HuH-7.5 (cell line): ENCODE results near the gene DNAJC18.
"Not testable (repeated sequence)": the region's sequence is repeated elsewhere in the genome, so short reads cannot be mapped to it uniquely, and the experiment has no call there.

Source experiments
- DNase-seq: peaks from one replicate; pipeline ENCODE4 v3.0.0; 2011; ENCODE audit warnings: low spot score

The DNAJC18 gene

GRCh38 chr5:139386956-139387355 lies 52.4 kb downstream of the DNAJC18 start:
- DNase-seq: not testable (repeated sequence)

DNA sequence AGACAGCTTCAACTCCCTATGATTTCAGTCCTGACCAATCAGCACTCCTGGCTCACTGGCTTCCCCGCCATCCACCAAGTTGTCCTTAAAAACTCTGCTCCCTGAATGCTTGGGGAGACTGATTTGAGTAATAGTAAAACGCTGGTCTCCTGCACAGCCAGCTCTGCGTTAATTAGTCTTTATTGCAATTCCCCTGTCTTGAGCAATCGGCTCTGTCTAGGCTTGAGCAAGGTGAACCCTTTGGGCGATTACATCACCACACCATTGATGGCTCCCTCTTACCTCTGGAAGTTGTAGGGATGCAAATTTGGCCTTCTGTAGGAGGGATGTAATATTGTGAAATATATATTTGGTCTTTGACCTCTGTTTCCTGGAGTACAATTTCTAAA lies 53.3 kb downstream of the DNAJC18 start:
- DNase-seq: no peak

DNA sequence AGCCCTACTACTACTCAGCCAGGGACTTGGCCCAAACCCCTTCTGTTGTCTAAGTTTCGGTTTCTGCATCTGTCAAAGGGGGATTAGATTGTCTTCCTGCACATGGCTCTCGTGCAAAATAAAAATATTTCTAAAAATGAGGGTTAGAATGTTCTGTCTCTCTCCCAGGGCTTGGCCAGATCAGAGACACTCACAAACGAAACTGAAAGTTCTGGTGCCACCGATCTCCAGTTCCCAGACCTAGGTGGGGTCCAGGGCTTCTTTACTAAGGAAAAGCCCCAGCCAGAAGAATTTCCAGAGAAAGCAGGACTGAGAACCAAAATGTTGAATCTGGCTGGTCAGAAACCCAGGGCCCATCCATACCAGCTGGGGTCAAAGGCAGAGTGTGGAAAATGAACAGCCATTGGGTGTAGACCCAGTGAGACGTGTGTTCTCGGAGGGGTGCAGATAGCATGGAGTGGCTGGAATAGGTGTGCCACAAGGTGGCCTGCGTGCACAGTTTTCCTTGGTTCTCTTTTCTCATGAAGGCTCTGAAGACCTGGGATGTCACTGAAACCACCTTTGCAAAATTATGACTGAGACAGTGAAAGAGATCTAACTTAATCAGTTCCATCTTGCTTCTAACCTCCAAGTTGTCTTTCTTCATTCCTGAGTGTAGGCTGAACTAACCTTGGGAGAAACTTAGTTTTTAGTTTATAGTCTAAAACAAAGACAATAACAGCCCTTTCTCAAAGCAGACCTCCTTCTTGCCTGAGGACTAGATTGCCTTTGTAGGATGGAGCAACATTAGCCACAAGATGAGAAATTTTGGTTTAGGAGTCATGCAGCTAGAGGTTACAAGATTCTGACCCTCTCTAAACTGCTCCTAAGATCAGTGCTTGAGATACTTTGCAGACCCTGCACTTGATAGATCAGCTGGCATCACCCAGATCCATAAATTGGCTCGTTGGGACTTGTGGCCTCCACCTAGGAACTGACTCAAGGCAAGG lies 54.0 kb downstream of the DNAJC18 start:
- DNase-seq: no peak

DNA sequence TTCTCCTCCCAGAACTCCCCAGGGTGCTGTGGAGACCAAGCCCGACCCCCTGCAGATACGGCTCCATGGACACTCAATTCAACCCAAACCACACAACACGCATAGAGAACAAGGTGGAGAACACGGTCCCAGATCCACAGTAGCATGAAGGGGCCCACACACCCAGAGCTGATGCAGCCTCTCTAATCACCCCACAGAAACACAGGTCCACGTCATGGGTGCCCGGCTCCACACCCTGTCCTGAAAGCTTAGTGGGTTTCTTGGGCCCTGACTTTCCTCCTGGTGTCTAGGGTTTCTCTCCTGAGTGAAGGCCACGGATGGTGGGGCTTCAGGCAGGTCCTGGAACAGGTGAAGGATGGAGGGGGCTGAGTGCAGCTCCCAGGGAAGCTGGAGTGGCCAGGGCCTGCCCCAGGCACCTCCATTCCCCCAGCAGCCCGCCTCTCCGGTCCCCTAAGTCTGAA lies 54.7 kb downstream of the DNAJC18 start:
- DNase-seq: peak; percentile 2

DNA sequence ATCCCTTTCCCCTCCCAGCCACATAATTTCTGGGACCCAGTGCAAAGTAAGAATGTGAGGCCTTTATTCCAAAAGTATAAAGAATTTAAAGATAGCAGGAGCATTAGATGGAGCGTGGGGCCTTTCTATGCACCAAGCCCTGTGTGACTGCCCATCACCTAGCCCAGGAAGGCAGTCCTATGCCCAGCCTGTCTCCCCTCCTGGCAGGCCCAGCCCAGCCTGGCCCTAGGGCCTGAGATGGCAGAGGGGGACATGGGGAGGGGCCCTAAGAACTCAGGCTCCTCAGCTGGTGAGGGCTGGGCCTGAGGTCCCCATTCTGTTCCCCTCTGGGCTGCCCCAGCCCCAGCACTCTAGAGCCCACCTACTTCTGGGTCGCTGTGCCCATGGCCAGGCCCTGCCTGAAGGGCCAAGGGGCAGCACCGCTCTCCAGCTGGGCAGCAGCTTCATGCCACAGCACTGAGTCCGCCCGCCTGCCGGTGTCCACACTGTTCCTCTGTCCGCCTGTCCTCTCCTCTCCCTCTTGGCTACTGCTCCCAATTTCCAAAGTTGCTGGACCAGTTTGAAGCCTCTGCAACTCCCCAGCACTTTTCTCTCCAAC lies 55.2 kb downstream of the DNAJC18 start:
- DNase-seq: peak; percentile 4

DNA sequence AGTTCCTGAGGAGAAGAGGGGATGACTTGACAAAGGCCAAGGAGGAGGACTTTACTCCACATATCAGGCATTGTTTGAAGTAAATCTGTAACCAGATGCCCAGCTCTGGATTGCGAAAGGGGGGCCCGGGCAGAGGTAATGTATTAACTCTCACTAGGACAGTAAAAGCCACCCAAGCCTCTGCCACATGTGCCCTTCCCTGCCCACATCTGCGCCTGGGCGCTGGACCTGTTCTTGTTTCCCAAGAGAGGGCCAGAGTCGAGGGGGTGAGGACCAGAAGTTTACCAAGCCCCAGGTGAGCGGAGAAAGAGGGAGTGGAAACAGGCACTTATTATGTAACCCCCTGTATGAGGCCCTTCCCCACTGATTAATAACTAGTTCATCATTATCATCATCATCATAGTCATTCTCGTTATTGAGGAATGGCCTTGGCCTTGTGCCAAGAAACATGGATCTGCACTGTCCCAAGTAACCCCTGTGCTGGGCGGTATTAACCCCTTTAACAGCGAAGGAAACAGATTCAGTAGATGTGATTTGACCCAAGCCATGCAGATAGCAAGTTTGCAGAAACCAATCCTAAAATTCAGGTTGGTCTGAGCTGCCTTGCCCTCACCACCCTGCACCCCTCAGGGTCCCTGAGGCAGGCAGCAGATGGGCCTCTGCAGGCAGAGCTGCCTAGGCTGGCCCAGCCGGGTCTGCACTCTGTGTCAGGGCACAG lies 55.9 kb downstream of the DNAJC18 start, which contains the start of gene SLC23A1:
SLC23A1 (minus strand) TSS at position 23 of the 718 bp plus-strand sequence. CDS start 44 bp downstream, outside the sequence.
- DNase-seq: peak; percentile 63

DNA sequence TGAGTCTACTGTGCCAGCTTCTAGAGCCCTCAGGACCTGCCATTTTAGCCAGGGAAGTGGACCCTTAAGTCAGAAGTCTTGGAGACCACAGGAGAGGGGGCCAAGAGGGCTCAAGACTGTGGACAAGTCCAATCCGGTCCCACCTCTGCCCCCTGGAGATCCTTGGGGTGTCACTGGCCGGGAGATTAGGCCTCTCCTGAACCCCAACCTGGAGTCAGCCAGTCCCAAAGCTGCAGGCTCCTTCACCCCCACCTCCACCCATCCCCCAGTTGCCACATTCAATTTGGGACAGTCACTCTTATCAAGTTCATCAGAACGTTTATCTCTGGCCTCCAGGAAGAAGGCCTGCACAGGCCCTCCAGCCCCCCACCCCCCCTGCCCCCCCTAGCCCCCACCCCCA lies 56.5 kb downstream of the DNAJC18 start:
- DNase-seq: peak; percentile 15

DNA sequence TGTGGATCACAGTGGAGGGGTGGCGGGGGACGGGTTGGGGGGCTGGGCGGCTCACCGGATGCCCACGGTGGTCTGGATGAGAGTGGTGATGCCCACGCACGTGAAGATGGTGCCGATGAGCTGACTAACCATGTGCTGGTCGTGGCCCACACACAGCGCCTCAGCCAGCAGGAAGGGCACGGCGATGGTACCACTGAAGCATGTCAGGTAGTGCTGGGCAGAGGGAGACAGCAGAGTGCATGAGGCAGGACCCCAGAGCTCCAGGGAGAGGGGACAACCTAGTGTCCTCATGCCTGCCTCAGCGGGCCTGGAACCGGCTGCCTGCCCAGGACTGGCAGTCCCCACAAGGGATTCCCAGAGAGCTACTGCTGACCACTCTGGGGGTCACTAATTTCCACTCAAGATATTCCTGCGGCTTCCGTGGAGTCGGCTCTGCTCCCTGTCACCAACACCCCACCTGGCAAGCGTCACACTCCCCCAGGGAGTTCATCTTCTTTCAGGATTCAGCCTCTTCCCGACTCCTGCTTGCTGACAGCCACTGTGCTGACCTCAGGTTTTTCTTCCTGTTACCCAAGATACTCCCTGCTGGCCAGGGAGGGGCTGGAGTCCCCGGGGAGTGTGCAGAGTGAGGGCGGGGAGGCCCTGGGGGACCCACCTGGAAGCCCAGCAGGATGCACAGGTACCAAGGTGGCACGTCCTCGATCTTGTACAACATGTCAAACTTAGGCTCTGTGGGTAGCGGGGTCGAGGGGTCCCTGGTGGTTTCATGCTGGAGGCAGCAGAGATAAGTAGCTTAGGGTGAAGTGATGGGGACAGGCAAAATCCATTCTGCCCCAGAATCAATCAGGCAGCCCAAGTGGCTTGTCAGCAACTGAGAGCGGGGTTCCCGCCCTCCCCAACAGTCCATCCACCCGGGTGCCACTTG lies 57.2 kb downstream of the DNAJC18 start:
- peak; percentile 23 for DNase-seq

DNA sequence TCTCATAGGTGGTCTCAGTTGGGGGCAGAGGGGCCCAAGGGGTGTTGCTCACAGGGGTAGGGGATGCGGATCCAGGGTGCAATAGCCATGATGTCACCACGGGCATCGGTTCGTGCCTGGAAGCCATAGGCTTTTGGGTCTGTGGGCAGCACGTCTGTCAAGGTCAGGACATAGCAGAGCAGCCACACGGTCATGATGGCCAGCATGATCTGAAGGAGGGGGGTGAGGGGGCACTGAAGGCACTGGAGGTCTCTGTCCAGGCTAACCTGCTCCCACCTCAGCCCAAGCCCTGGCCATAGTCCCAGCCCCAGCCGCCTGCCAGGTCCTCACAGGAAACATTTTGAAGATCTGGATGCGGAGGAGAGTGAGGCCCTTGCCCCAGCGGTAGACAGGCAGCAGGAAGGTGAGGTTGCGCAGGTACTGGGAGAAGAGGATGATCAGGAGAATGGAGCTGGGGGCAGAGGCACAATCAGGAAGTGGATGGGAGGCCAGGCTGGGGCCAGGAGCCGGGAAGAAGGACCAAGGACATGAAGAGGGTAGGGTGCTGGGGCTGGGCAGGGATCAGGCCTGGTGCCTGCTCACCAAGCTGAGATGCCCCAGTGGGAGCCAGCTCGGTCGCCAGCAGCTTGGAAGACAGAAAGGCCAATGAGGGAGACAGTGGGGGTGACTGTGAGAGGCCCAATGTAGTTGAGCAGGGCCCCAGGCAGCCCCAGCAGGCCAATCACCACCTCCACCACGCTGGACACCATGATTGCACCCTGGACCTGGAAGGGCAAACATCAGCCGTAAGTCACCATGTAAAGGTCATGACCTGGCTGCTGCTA lies 59.5 kb downstream of the DNAJC18 start:
- peak; percentile 4 for DNase-seq

GRCh38 chr5:139378941-139379361 lies 60.4 kb downstream of the DNAJC18 start:
- DNase-seq: peak; percentile 16

- no peak for DNase-seq
Observed at GRCh38 chr5:139378101-139378825, 61.1 kb downstream of the DNAJC18 start.

GRCh38 chr5:139377226-139377625 lies 62.1 kb downstream of the DNAJC18 start:
- no peak for DNase-seq

DNA sequence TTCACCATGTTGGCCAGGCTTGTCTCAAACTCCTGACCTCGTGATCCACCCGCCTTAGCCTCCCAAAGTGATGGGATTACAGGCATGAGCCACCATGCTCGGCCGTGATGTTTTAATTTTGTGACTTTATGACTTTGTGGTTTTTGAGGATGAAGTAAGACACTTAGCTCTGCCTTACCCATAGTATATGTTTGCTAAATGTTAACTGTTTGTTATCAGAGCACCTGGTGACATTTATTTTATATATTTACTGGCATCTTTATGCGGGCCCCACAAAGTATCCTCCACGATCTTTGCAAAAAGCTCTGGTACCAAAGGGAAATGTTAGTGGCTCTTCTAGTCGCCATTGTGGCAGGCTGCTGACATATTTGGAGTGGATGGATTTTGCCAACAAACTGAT lies 63.0 kb downstream of the DNAJC18 start:
- no peak for DNase-seq

DNA sequence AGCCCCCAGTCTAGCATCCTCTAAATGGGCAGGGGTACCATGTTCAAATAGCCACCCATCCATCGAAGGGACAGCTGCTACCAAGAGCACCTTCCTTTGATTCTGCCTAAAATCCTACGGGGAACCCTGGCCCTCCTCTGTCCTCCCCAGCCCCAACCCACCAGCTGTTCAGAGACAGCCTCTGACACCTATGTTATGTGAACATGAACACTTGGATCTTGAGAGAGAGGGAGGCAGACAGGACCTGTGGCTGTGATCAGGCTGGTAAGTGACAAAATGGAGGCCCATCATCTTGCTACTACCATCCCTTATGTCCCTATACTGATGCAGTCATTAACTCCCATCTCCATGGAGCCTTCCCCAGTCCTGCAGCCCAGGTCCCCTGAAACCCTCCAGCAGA lies 64.4 kb downstream of the DNAJC18 start:
- no peak for DNase-seq

DNA sequence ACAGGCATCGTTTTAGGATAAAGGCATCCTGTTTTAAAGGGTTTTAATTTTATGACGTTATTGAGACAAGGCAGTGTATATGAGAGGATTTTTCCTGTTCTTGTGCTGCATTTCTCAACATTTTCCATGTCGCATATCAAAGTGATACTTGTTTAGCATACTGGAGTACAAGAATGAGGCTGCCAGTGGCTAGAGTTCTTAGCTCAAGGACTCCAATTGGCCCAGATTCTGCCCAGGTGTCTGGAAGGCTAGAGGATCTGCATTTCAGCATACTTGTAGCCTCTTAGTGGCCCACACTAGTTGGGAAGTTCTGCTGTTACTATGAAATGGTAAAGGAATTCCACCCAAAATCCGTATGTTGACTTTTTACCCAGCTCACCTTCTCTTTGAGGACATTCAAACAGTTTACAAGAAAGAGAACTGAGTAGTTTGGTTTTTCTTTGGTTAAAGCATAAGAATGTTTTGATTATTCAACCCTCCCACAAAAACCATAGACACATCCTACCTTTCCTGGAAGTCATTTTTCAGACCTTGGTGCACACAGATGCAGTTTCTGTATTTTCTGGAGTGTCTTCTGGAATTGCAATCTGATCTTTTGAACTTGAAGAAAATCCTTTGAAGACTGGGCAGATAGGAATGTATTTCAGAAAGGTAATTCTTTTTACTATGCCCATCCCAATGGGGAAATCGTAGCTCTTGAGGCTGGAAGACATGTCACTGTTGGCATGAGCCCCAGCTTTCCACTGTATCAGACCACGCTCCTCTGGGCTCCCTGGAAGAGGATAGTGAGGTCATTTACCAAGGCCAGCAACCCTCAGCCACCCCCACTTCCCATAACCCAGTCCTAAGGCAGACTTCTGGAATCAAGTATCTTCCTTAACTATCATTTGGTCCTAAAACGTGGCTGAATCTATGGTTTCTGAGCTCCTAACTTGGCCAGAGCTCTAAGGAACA lies 67.6 kb downstream of the DNAJC18 start:
- DNase-seq: no peak

DNA sequence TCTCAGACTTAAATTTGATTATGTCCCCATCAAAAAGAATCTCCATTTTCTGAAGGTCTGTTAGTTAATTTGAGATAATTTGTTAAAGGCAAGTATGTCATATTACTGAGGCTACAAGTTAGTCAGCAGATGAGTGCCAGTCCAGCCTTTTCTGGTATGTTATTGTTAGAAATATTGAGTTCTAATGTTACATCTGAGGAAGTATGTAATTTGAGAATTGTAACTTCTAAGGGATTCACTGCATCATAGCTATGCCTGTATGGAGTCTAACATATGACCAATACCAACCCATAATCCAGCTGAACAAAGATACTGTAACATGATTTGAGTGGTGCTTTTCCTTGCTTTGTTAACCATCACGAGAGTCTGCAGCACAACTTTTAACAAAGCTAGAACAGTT lies 70.1 kb downstream of the DNAJC18 start:
- DNase-seq: no peak

DNA sequence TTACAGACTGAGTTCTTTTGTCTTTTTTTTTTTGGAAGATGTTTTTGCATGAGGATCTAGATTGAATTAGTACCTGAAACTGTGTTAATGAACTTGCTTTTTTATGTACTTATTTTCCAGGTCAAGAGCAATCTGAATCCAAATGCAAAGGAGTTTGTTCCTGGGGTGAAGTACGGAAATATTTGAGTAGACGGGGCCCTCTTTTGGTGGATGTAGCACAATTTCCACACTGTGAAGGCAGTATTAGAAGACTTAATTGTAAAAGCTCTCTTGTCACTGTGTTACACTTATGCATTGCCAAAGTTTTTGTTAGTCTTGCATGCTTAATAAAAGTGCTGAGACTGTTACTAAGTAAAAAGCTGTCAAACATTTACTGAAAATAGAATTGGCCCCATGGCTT lies 70.7 kb downstream of the DNAJC18 start:
- no peak for DNase-seq

- no peak for DNase-seq
Observed at GRCh38 chr5:139364466-139364865, 74.9 kb downstream of the DNAJC18 start.

DNA sequence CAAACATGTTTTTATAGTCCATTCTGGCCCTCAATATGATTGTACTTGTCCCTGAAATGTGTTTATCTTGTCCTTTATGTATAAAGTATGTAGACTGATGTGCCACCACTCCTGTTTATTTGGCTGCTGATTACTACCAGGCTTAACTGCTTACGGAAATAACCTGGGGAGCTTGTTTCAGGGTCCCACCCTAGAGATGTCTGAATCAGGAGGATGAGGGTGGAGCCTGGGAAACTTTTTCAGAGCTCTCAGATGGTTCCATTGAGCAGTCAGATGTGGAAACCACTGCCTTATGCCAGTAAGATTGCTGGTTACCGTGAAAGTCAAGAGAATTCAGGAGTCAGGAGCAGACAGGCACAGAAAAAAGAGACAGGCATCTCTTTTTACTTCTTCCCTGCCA lies 75.4 kb downstream of the DNAJC18 start:
- DNase-seq: no peak
